ENCODE results near the gene DOCK3. TPM values are rescaled to one million over a fixed set of nuclear protein-coding genes. Genes with fewer than 3 reads are reported as not detected.
"Not testable (repeated sequence)": the region's sequence is repeated elsewhere in the genome, so short reads cannot be mapped to it uniquely, and the experiment has no call there.

The DOCK3 gene
- total RNA-seq, 1 experiment from 2014 or later = 1.4 TPM

- no peak for DNase-seq (ENCODE audit: low read depth)
These were observed 708.3 kb downstream of the DOCK3 start for GRCh38 chr3:51382947-51383578.

GRCh38 chr3:51384055-51384725, 709.5 kb downstream of the DOCK3 start:
- peak; percentile 35 for DNase-seq (ENCODE audit: low read depth)

GRCh38 chr3:51384726-51385473, 710.2 kb downstream of the DOCK3 start, which contains the start of gene MANF:
TSS of gene MANF (plus strand) at chr3:51385291. CDS start at chr3:51385343, 52 bp downstream.
- DNase-seq (ENCODE audit: low read depth) = peak; percentile 99

GRCh38 chr3:51385621-51386091, 710.9 kb downstream of the DOCK3 start:
- DNase-seq (ENCODE audit: low read depth) = no peak

GRCh38 chr3:51386159-51386851, 711.6 kb downstream of the DOCK3 start:
- no peak for DNase-seq (ENCODE audit: low read depth)

GRCh38 chr3:51386852-51387229, 712.1 kb downstream of the DOCK3 start:
- no peak for DNase-seq (ENCODE audit: low read depth)

GRCh38 chr3:51387281-51387680, 712.6 kb downstream of the DOCK3 start:
- not testable (repeated sequence) for DNase-seq (ENCODE audit: low read depth)

GRCh38 chr3:51388286-51389029, 713.7 kb downstream of the DOCK3 start:
- no peak for DNase-seq (ENCODE audit: low read depth)

GRCh38 chr3:51389423-51390183, 714.9 kb downstream of the DOCK3 start:
- DNase-seq (ENCODE audit: low read depth) = peak; percentile 43

GRCh38 chr3:51390246-51391074, 715.7 kb downstream of the DOCK3 start:
- DNase-seq (ENCODE audit: low read depth) = no peak

- peak; percentile 94 for DNase-seq (ENCODE audit: low read depth)
These were observed 716.4 kb downstream of the DOCK3 start, which contains the start of gene RBM15B for GRCh38 chr3:51391075-51391565. TSS of gene RBM15B (plus strand) at chr3:51391285. CDS start at chr3:51391400, 115 bp downstream.

- DNase-seq (ENCODE audit: low read depth) = no peak
These were observed 717.0 kb downstream of the DOCK3 start for GRCh38 chr3:51391566-51392354.

GRCh38 chr3:51392355-51393133, 717.8 kb downstream of the DOCK3 start:
- no peak for DNase-seq (ENCODE audit: low read depth)

GRCh38 chr3:51393134-51393495, 718.4 kb downstream of the DOCK3 start:
- DNase-seq (ENCODE audit: low read depth) = no peak

- DNase-seq (ENCODE audit: low read depth) = no peak
These were observed 718.8 kb downstream of the DOCK3 start for GRCh38 chr3:51393564-51393963.

GRCh38 chr3:51394541-51394940, 719.8 kb downstream of the DOCK3 start:
- no peak for DNase-seq (ENCODE audit: low read depth)

GRCh38 chr3:51395493-51396213, 720.9 kb downstream of the DOCK3 start:
- DNase-seq (ENCODE audit: low read depth) = no peak

All from HT1080 (cell line).